HCT116 (cell line): ENCODE data around the gene CIZ1. TPM values are rescaled to one million over a fixed set of nuclear protein-coding genes. Genes with fewer than 3 reads are reported as not detected.

Experiments
- ATAC-seq: fragments of 200-7000 bp; cut with Tn5 transposase; 2 replicates; pipeline ENCODE4 v1.9.1; 2020; ENCODE audit warnings: mild to moderate bottlenecking, moderate library complexity
- BruUV-seq: library from RNA; stranded (reverse); fragments of 400-500 nt; replicated peaks from 2 replicates; lab custom pipeline; 2021; lab: Mats Ljungman, UMichigan
- CTCF ChIA-PET: fragments of 300-600 bp; sonication (Branson Sonifier 250); formaldehyde crosslinking; loops from one replicate; lab custom pipeline; 2021; ENCODE audit warnings: antibody characterized with exemption; lab: Charles Lee
- POLR2A ChIA-PET: fragments of 300-600, 350-600 bp; sonication (Branson Sonifier 250); formaldehyde crosslinking; loops from one replicate; lab custom pipeline; 2021; ENCODE audit warnings: antibody characterized with exemption; lab: Charles Lee
- RAD21 ChIA-PET, 2 experiments: fragments of 300-600 bp; sonication (Branson Sonifier 250); formaldehyde crosslinking; loops; one replicate each; lab custom pipeline; 2023; ENCODE audit warnings: low total read pairs in 2 of 2; ENCODE audit not compliant: uncharacterized antibody in 2 of 2, unreplicated experiment in 2 of 2, low non-redundant PET in 1 of 2; lab: Charles Lee
- DNase-seq: peaks from one replicate; pipeline ENCODE4 v3.0.0-alpha.2; 2010; ENCODE audit warnings: low read depth, low spot score
- H2AFZ ChIP-seq: fragments of 200-600 bp; shearing (Covaris generic), sonication (generic); 2 replicates; pipeline ENCODE4 v1.6.1; 2017; ENCODE audit warnings: low read depth, mixed run types, mixed read lengths, antibody characterized with exemption, low read length; ENCODE audit not compliant: poor library complexity, severe bottlenecking
- H3K27ac ChIP-seq: 2 replicates; pipeline ENCODE4 v1.5.1; 2012; ENCODE audit warnings: low read depth, low read length
- H3K27me3 ChIP-seq: fragments of 200-600 bp; sonication (generic); 2 replicates; pipeline ENCODE4 v1.6.1; 2016; ENCODE audit warnings: mixed run types, low read length, mixed read lengths; ENCODE audit not compliant: insufficient read depth
- H3K36me3 ChIP-seq, 2 experiments: fragments of 200-500 bp in 1 of 2; fragments of 200-600 bp in 1 of 2; sonication (Bioruptor generic) in 1 of 2; sonication (generic) in 1 of 2; 2 replicates each; pipeline versions ENCODE4 v1.5.1 to v1.6.1; 2014 to 2016; ENCODE audit warnings: low read length in 2 of 2, inconsistent platforms in 1 of 2, mixed read lengths in 1 of 2, mixed run types in 1 of 2; ENCODE audit not compliant: insufficient read depth in 2 of 2, control insufficient read depth in 1 of 2
- H3K4me1 ChIP-seq, 2 experiments: fragments of 200-600 bp in 1 of 2; sonication (generic) in 1 of 2; 2 replicates each; pipeline versions ENCODE4 v1.5.1 to v1.6.1; 2012 to 2017; ENCODE audit warnings: low read length in 2 of 2, inconsistent platforms in 1 of 2, mild to moderate bottlenecking in 1 of 2, mixed read lengths in 1 of 2, mixed run types in 1 of 2, moderate library complexity in 1 of 2; ENCODE audit not compliant: insufficient read depth in 2 of 2, control insufficient read depth in 1 of 2
- H3K4me2 ChIP-seq: fragments of 200-600 bp; sonication (generic); 2 replicates; pipeline ENCODE4 v1.6.1; 2017; ENCODE audit warnings: mixed run types, low read length, mixed read lengths
- H3K4me3 ChIP-seq, 2 experiments: fragments of 200-600 bp in 1 of 2; sonication (generic) in 1 of 2; replicated peaks in 1 of 2; 2 replicates each; pipeline ENCODE4 v1.5.1; 2011 to 2016; ENCODE audit warnings: low read length in 2 of 2, control low read depth in 1 of 2, low read depth in 1 of 2, mild to moderate bottlenecking in 1 of 2, mixed read lengths in 1 of 2, mixed run types in 1 of 2
- H3K79me2 ChIP-seq: fragments of 200-600 bp; sonication (generic); 2 replicates; pipeline ENCODE4 v1.6.1; 2017; ENCODE audit warnings: mild to moderate bottlenecking, mixed run types, low read length, moderate library complexity, mixed read lengths; ENCODE audit not compliant: insufficient read depth
- H3K9ac ChIP-seq: fragments of 200-600 bp; sonication (generic); 2 replicates; pipeline ENCODE4 v1.6.1; 2016; ENCODE audit warnings: low read length, mixed read lengths
- H3K9me2 ChIP-seq: fragments of 200-600 bp; sonication (generic), shearing (Covaris generic); 2 replicates; pipeline ENCODE4 v1.6.1; 2017; ENCODE audit warnings: mixed run types, mild to moderate bottlenecking, moderate library complexity; ENCODE audit not compliant: insufficient read depth
- H3K9me3 ChIP-seq, 2 experiments: fragments of 200-500 bp in 1 of 2; fragments of 200-600 bp in 1 of 2; sonication (Bioruptor generic) in 1 of 2; sonication (generic) in 1 of 2; 2 replicates each; pipeline ENCODE4 v1.6.1; 2014 to 2017; ENCODE audit warnings: low read length in 2 of 2, mixed read lengths in 2 of 2, inconsistent platforms in 1 of 2, low read depth in 1 of 2, mild to moderate bottlenecking in 1 of 2, mixed run types in 1 of 2, moderate library complexity in 1 of 2; ENCODE audit not compliant: control insufficient read depth in 1 of 2, insufficient read depth in 1 of 2
- H4K20me1 ChIP-seq: fragments of 200-600 bp; sonication (generic), shearing (Covaris generic); 2 replicates; pipeline ENCODE4 v1.6.1; 2017; ENCODE audit warnings: mixed run types, mild to moderate bottlenecking, moderate library complexity; ENCODE audit not compliant: insufficient read depth
- EGR1 ChIP-seq: IDR thresholded peaks from 2 replicates; pipeline ENCODE4 v1.6.1; 2012; ENCODE audit warnings: low read depth
- ELF1 ChIP-seq: IDR thresholded peaks from 2 replicates; pipeline ENCODE4 v1.6.1; 2012; ENCODE audit warnings: low read depth, borderline replicate concordance
- EZH2 ChIP-seq: fragments of 200-600 bp; sonication (generic); IDR thresholded peaks from 2 replicates; pipeline ENCODE4 v1.6.1; 2017; ENCODE audit warnings: antibody characterized with exemption, mixed run types
- FOSL1 ChIP-seq: IDR thresholded peaks from 2 replicates; pipeline ENCODE4 v1.6.1; 2012; ENCODE audit warnings: low read depth
- JUND ChIP-seq: IDR thresholded peaks from 2 replicates; pipeline ENCODE4 v1.6.1; 2012
- POLR2AphosphoS5 ChIP-seq: IDR thresholded peaks from 2 replicates; pipeline ENCODE4 v1.6.1; 2011; ENCODE audit warnings: mild to moderate bottlenecking, low read depth, low read length, moderate library complexity
- SIN3A ChIP-seq: IDR thresholded peaks from 2 replicates; pipeline ENCODE4 v1.6.1; 2012; ENCODE audit warnings: low read depth
- TCF7L2 ChIP-seq: IDR thresholded peaks from 2 replicates; pipeline ENCODE4 v1.7.0; 2011; ENCODE audit warnings: borderline replicate concordance, inconsistent platforms; ENCODE audit not compliant: insufficient read depth, insufficient read length; ENCODE audit errors: extremely low read depth
- YY1 ChIP-seq: IDR thresholded peaks from 2 replicates; pipeline ENCODE4 v1.6.1; 2011; ENCODE audit warnings: low read length, low read depth, moderate library complexity, mild to moderate bottlenecking; ENCODE audit not compliant: insufficient replicate concordance; ENCODE audit errors: extremely low read depth
- ZFX ChIP-seq: fragments of 450-650 bp; IDR thresholded peaks from 2 replicates; pipeline ENCODE4 v1.6.1; 2017
- intact Hi-C: fragments of 100-400 bp; cut with micrococcal nuclease; formaldehyde crosslinking; loops from 2 replicates; pipeline ENCODE4 v1.10.0; 2022
- total RNA-seq: library from RNA; stranded (reverse); gene quantifications from one replicate; pipeline ENCODE4 v1.2.1, GENCODE V29; 2021; ENCODE audit not compliant: unreplicated experiment
- TF ChIP-seq, protein P1 (sequence below): IDR thresholded peaks from 2 replicates; pipeline ENCODE4 v1.6.1; 2012
- TF ChIP-seq, protein P2 (sequence below): IDR thresholded peaks from 2 replicates; pipeline ENCODE4 v1.6.1; 2011; ENCODE audit warnings: mild to moderate bottlenecking, low read length, moderate library complexity; ENCODE audit not compliant: insufficient replicate concordance; ENCODE audit errors: extremely low read depth
- TF ChIP-seq, protein P3 (sequence below), 3 experiments: fragments of 200-600 bp in 1 of 3; sonication (generic) in 1 of 3; IDR thresholded peaks in 2 of 3; conservative IDR thresholded peaks in 1 of 3; 2 replicates each; pipeline ENCODE4 v1.5.1; 2012 to 2017; ENCODE audit warnings: low read depth in 2 of 3, low read length in 2 of 3, antibody characterized with exemption in 1 of 3, borderline replicate concordance in 1 of 3, control low read depth in 1 of 3, mild to moderate bottlenecking in 1 of 3, mixed read lengths in 1 of 3, mixed run types in 1 of 3, moderate library complexity in 1 of 3; ENCODE audit not compliant: insufficient read depth in 1 of 3
- TF ChIP-seq, protein P4 (sequence below): IDR thresholded peaks from 2 replicates; pipeline ENCODE4 v1.6.1; 2012

The CIZ1 gene
- total RNA-seq, 1 experiment from 2014 or later = 144 TPM

DNA sequence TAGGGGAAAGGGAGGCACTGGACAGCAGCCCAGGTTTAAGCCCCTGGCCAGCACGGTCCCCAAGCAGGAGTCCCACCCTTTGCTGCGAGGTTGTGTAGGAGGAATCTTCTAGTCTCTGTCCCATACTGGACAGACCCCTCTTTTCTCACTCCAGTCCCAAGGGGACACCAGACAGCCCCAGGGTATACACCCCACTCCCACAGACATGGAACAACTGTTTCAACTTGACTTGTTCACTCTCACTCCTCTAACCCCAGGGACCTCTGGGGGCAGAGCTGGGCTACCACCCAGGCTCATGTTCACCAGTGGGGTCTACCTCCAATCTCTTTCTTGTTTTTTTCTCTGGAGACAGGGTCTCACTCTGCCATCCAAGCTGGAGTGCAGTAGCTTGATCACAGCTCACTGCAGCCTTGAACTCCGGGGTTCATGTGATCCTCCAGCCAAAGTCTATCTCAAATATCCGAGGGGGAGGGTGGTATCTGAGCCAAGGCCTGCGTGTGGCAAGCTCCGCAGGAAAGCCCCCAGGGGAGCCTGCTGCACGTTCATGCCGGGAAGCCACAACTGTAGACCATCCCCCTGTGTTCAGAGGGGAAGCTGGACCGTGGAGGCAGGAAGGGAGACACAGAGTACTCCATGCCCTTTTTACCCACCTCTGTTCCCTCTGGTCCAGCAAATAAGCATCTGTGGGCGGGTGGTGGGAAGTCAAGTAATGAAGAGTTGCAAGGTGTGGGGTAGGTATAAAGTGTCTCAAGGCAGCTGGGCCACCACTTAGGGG lies 65.6 kb downstream of the CIZ1 start:
- no peaks in the 10 kb centered on the region for H3K27me3 ChIP-seq
- TF ChIP-seq ZFX (no peak), TCF7L2 (no peak), FOSL1 (no peak), POLR2AphosphoS5 (no peak), YY1 (no peak), EGR1 (no peak), SIN3A (no peak), JUND (no peak), EZH2 (no peak), ELF1 (no peak)
- TF ChIP-seq, protein P1, sequence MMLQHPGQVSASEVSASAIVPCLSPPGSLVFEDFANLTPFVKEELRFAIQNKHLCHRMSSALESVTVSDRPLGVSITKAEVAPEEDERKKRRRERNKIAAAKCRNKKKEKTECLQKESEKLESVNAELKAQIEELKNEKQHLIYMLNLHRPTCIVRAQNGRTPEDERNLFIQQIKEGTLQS = no peak
- TF ChIP-seq, protein P2, sequence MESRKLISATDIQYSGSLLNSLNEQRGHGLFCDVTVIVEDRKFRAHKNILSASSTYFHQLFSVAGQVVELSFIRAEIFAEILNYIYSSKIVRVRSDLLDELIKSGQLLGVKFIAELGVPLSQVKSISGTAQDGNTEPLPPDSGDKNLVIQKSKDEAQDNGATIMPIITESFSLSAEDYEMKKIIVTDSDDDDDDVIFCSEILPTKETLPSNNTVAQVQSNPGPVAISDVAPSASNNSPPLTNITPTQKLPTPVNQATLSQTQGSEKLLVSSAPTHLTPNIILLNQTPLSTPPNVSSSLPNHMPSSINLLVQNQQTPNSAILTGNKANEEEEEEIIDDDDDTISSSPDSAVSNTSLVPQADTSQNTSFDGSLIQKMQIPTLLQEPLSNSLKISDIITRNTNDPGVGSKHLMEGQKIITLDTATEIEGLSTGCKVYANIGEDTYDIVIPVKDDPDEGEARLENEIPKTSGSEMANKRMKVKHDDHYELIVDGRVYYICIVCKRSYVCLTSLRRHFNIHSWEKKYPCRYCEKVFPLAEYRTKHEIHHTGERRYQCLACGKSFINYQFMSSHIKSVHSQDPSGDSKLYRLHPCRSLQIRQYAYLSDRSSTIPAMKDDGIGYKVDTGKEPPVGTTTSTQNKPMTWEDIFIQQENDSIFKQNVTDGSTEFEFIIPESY = no peak
- TF ChIP-seq, protein P3, sequence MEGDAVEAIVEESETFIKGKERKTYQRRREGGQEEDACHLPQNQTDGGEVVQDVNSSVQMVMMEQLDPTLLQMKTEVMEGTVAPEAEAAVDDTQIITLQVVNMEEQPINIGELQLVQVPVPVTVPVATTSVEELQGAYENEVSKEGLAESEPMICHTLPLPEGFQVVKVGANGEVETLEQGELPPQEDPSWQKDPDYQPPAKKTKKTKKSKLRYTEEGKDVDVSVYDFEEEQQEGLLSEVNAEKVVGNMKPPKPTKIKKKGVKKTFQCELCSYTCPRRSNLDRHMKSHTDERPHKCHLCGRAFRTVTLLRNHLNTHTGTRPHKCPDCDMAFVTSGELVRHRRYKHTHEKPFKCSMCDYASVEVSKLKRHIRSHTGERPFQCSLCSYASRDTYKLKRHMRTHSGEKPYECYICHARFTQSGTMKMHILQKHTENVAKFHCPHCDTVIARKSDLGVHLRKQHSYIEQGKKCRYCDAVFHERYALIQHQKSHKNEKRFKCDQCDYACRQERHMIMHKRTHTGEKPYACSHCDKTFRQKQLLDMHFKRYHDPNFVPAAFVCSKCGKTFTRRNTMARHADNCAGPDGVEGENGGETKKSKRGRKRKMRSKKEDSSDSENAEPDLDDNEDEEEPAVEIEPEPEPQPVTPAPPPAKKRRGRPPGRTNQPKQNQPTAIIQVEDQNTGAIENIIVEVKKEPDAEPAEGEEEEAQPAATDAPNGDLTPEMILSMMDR (IDR thresholded peaks at IDR 0.05 in 2 of 3, conservative IDR thresholded peaks at IDR 0.05 in 1 of 3; ENCODE audit: borderline replicate concordance in 1 of 3, insufficient read depth in 1 of 3, low read depth in 2 of 3, low read length in 2 of 3) = no peak
- TF ChIP-seq, protein P4, sequence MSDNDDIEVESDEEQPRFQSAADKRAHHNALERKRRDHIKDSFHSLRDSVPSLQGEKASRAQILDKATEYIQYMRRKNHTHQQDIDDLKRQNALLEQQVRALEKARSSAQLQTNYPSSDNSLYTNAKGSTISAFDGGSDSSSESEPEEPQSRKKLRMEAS = no peak
- intact Hi-C loops = no loop called here
- H3K27ac ChIP-seq = peak overlapping the region; percentile 99
- RAD21 ChIA-PET = no interaction called here
- H3K4me2 ChIP-seq = peak overlapping the region; percentile 91
- H3K36me3 ChIP-seq = peaks cover 6 to 27% of the 10 kb centered on the region in 2 experiments; a peak in 3 of 4 replicates
- peaks cover 39% of the 10 kb centered on the region for H3K79me2 ChIP-seq
- H4K20me1 ChIP-seq = peaks cover 9% of the 10 kb centered on the region; the same call in 1 of the 2 replicates
- no peak overlapping the region for H2AFZ ChIP-seq
- peak overlapping the region; percentile 90 to 92 for H3K4me3 ChIP-seq
- peaks cover 0 to 6% of the 10 kb centered on the region in 2 experiments; a peak in 1 of 4 replicates for H3K9me3 ChIP-seq
- POLR2A ChIA-PET = interaction anchor here (1.3 kb wide), 1 partner anchor 34 kb away, joined by 5 read pairs; the partner anchor contains the start of gene BBLN
- no TSS peak for BruUV-seq
- H3K4me1 ChIP-seq = peaks cover 9 to 31% of the 10 kb centered on the region in 2 experiments
- no peaks in the 10 kb centered on the region for H3K9me2 ChIP-seq
- ATAC-seq (no peak), DNase-seq (no peak)
- H3K9ac ChIP-seq = peak overlapping the region; percentile 92
- CTCF ChIA-PET = interaction anchor here (0.5 to 2.1 kb wide), 11 partner anchors 8 to 236 kb away, joined by 3 to 19 read pairs (median 4); partner anchors contain the start of gene BBLN
